Left ventricle myocardium inferior (tissue), 1 donor: Measurements from ENCODE around the gene CCDC201. TPM values are rescaled to one million over a fixed set of nuclear protein-coding genes. Genes with fewer than 3 reads are reported as not detected.

Experiments
- DNase-seq: peaks from one replicate; pipeline ENCODE4 v3.0.0-alpha.2; 2020
- H3K27ac ChIP-seq: fragments of 200-600 bp; replicated peaks from 2 replicates; pipeline ENCODE4 v1.8.0; 2021
- H3K27me3 ChIP-seq: fragments of 200-600 bp; 2 replicates; pipeline ENCODE4 v1.8.0; 2021; ENCODE audit warnings: low read depth
- H3K36me3 ChIP-seq: fragments of 200-600 bp; 2 replicates; pipeline ENCODE4 v1.8.0; 2021
- H3K4me1 ChIP-seq: fragments of 200-600 bp; 2 replicates; pipeline ENCODE4 v1.8.0; 2021
- H3K4me3 ChIP-seq: fragments of 200-600 bp; 2 replicates; pipeline ENCODE4 v1.8.0; 2021; ENCODE audit warnings: mild to moderate bottlenecking, moderate library complexity
- H3K9me3 ChIP-seq: fragments of 200-600 bp; replicated peaks from 2 replicates; pipeline ENCODE4 v1.8.0; 2021
- intact Hi-C: fragments of 100-400 bp; cut with micrococcal nuclease; formaldehyde crosslinking; loops from one replicate; pipeline ENCODE4 v1.11.0; 2022
- total RNA-seq: library from RNA; stranded (reverse); fragmentation: NEBNext Ultra II Directional; extraction: Animal tissue kit (Norgen Biotek cat#: 25700); gene quantifications from one replicate; pipeline ENCODE4 v1.2.1, GENCODE V29; 2021
- TF ChIP-seq, protein P1 (sequence below): fragments of 200-600 bp; IDR thresholded peaks from 2 replicates; pipeline ENCODE4 v1.8.0; 2021; ENCODE audit warnings: antibody characterized with exemption, mild to moderate bottlenecking, borderline replicate concordance
- donor health status: DM: no; HTN: yes; CAD: no; lungs with severe emphysema.

CCDC201 gene
- total RNA-seq, 1 donor from 2014 or later, result not detected

DNA sequence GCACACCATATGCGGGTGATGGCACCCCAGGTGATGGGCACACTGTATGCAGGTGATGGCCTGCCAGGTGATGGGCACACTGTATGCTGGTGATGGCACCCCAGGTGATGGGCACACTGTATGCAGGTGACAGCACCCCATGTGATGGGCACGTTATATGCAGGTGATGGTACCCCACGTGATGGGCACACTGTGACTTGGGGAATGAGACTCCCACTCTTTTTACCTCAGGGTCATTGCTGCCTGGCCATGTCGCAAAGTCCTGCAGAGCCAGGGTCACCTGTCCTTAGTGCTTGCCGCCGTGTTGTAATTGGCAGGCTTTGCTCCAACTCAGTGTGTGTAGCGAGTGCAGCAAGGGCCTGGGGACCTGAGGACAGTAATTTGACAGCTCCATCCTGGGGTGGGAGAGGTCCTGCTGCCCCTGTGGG is 7.6 kb upstream of the CCDC201 start:
- no peak overlapping the region for H3K27ac ChIP-seq
- peaks cover 23% of the 10 kb centered on the region for H3K9me3 ChIP-seq
- intact Hi-C loops, result no loop called here
- no peaks in the 10 kb centered on the region for H3K36me3 ChIP-seq
- peaks cover 42% of the 10 kb centered on the region for H3K27me3 ChIP-seq
- no peak overlapping the region for H3K4me3 ChIP-seq
- TF ChIP-seq, protein P1, sequence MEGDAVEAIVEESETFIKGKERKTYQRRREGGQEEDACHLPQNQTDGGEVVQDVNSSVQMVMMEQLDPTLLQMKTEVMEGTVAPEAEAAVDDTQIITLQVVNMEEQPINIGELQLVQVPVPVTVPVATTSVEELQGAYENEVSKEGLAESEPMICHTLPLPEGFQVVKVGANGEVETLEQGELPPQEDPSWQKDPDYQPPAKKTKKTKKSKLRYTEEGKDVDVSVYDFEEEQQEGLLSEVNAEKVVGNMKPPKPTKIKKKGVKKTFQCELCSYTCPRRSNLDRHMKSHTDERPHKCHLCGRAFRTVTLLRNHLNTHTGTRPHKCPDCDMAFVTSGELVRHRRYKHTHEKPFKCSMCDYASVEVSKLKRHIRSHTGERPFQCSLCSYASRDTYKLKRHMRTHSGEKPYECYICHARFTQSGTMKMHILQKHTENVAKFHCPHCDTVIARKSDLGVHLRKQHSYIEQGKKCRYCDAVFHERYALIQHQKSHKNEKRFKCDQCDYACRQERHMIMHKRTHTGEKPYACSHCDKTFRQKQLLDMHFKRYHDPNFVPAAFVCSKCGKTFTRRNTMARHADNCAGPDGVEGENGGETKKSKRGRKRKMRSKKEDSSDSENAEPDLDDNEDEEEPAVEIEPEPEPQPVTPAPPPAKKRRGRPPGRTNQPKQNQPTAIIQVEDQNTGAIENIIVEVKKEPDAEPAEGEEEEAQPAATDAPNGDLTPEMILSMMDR, result no peak
- no peaks in the 10 kb centered on the region for H3K4me1 ChIP-seq
- no peak for DNase-seq

DNA sequence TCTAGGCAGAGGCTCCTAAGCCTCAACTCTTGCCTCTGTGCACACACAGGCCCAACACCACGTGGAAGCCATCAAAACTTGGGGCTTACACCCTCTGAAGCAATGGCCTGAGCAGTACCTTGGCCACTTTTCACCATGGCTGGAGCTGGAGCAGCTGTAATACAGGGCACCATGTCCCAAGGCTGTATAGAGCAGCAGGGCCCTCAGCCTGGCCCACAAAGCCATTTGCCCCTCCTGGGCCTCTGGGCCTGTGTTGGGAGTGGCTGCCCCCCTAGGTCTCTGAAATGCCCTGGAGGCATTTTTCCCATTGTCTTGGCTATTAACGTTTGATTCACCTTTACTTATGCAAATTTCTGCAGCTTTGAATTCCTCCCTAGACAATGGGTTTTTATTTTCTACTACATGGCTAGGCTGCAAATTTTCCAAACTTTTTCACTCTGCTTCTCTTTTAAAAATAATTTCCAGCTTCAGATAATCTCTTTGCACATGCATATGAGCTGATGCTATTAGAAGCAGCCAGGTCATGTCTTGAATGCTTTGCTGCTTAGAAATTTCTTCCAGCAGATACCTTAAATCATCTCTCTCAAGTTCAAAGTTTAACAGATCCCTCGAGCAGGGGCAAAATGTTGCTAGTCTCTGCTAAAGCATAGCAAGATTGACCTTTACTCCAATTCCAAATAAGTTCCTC is 5.7 kb upstream of the CCDC201 start:
- TF ChIP-seq, protein P1, result no peak

DNA sequence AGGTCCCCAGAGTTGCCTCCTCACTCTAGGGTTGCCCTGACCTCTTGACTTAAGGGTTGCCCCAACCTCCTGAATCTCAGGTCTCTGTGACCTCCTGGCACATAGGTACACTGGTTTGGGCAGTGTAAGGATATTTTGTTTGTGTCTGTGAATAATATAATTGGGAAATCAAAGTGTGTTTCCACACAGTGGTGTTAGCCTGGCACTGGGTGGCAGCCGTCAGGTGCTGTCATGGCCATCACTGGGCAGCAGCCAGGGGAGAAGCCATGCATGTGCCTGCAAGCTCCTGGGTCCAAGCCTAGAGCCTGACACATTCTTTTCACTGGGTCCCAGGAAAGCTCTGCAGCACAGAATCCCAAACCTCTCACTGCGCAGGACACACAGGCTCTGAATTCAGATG is 3.6 kb upstream of the CCDC201 start:
- Histone ChIP-seq H3K27me3 (peaks cover 5% of the 10 kb centered on the region), H3K36me3 (no peaks in the 10 kb centered on the region), H3K4me3 (no peak overlapping the region), H3K27ac (no peak overlapping the region), H3K9me3 (peaks cover 23% of the 10 kb centered on the region), H3K4me1 (no peaks in the 10 kb centered on the region)
- no peak for DNase-seq
- TF ChIP-seq, protein P1, result no peak
- intact Hi-C loops, result no loop called here

More for the DNA sequence above, 5.7 kb upstream of the CCDC201 start:
- Histone ChIP-seq H3K27me3 (peaks cover 26% of the 10 kb centered on the region), H3K4me1 (no peaks in the 10 kb centered on the region), H3K36me3 (no peaks in the 10 kb centered on the region), H3K9me3 (peaks cover 23% of the 10 kb centered on the region), H3K4me3 (no peak overlapping the region), H3K27ac (no peak overlapping the region)
- intact Hi-C loops, result no loop called here
- no peak for DNase-seq

DNA sequence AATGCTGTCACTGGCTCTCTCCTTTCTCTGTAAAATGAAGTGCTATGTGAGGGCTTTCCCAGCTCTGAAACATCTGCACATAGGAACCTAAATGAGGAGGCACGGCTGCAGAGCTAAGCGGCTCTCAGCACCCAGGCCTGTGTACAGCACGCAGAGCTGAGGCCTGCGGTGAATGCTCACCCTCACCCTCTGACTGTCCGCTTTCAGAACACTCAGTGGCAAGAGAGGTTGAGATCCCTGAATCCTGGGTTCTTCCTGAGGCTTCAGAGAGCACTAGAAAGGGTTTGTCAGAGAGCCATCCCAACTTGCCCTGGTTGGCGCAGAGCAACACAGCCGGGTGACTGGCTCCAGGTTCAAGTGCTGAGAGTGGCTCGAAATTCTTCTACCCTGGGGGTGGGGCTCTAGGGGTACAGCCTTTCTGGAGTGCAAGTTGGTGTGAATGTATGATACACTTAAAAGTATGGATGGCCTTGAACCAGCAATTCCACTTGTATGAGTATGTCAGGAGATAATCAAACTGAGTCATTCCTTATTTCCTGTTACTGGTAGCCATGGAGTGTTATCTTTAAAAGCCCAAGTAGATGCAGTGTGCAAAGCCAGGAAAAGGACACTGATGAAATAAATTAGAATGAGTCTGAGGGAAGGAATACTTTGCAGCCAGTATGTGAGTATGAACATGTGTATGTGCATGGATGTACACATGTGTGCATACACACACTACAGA is 1.7 kb upstream of the CCDC201 start:
- no peaks in the 10 kb centered on the region for H3K27me3 ChIP-seq
- no peak overlapping the region for H3K4me3 ChIP-seq
- H3K27ac ChIP-seq, result no peak overlapping the region
- intact Hi-C loops, result no loop called here
- no peaks in the 10 kb centered on the region for H3K36me3 ChIP-seq
- DNase-seq, result no peak
- TF ChIP-seq, protein P1, result no peak
- no peaks in the 10 kb centered on the region for H3K4me1 ChIP-seq
- peaks cover 19% of the 10 kb centered on the region for H3K9me3 ChIP-seq

DNA sequence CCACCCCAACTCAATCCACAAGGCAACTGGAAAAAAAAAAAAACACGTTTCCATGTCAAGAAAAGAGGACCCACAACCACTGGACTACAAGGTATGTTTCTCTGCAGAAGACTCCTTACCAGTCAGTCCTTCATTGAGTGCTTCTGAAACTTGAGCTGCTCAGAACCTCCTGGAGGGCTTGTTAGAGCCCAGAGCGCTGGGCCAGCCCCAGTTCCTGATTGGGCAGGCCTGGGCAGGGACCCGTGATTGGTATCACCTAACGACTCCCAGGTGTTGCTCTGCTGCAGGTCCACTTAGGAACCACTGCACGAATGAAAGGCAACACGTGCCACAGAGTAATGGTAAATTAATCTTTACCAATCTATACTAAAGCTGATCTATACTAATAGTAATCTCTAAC is 473 bp upstream of the CCDC201 start:
- Histone ChIP-seq H3K4me1 (no peaks in the 10 kb centered on the region), H3K36me3 (no peaks in the 10 kb centered on the region), H3K9me3 (peaks cover 9% of the 10 kb centered on the region), H3K27ac (no peak overlapping the region), H3K4me3 (no peak overlapping the region), H3K27me3 (peaks cover 8% of the 10 kb centered on the region)
- DNase-seq, result no peak
- intact Hi-C loops, result no loop called here
- TF ChIP-seq, protein P1, result no peak
